ENCODE data around the gene TMX3.

DNA sequence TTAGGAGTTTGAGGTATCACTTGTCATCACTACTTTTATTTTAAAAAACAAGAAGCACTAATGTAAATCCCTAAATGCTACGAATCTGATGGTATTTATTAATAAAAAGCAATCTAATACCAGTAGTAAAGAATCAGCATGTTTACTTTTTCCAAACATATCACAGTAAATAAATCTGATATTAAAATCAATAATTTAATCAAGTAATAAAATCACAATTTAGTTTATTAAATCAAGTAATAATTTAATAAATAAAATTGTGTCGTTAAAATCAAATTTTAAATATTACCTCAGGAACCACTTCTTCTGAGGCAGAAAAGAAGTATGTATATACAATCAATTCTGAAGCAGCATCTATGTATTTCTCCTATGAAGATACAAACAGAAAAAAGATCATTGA, 18.0 kb downstream of the TMX3 start:
- TF ChIP-seq EZH2 (IDR thresholded peaks at IDR 0.05) (no peak), EZH2phosphoT487 (IDR thresholded peaks at IDR 0.05) (no peak)
- TF ChIP-seq, protein P1, sequence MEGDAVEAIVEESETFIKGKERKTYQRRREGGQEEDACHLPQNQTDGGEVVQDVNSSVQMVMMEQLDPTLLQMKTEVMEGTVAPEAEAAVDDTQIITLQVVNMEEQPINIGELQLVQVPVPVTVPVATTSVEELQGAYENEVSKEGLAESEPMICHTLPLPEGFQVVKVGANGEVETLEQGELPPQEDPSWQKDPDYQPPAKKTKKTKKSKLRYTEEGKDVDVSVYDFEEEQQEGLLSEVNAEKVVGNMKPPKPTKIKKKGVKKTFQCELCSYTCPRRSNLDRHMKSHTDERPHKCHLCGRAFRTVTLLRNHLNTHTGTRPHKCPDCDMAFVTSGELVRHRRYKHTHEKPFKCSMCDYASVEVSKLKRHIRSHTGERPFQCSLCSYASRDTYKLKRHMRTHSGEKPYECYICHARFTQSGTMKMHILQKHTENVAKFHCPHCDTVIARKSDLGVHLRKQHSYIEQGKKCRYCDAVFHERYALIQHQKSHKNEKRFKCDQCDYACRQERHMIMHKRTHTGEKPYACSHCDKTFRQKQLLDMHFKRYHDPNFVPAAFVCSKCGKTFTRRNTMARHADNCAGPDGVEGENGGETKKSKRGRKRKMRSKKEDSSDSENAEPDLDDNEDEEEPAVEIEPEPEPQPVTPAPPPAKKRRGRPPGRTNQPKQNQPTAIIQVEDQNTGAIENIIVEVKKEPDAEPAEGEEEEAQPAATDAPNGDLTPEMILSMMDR (IDR thresholded peaks at IDR 0.05) = no peak

Measured in neural progenitor cell (in vitro differentiated cells).